Esophagus (tissue), 2 donors: ENCODE results near the gene TTPAL. TPM values are rescaled to one million over a fixed set of nuclear protein-coding genes. Genes with fewer than 3 reads are reported as not detected.
A peak's percentile ranks its signal among the peaks of the same experiment; 100 is the strongest.

Source experiments
- H3K27ac ChIP-seq, 2 donors: one replicate each; pipeline ENCODE4 v1.5.1; 2013; ENCODE audit warnings: low read depth in 2 of 2, mild to moderate bottlenecking in 2 of 2, inconsistent platforms in 1 of 2, low read length in 1 of 2, moderate library complexity in 1 of 2
- H3K27me3 ChIP-seq, 2 donors: one replicate each; pipeline ENCODE4 v1.6.1; 2013; ENCODE audit warnings: low read length in 2 of 2, control low read depth in 1 of 2, mild to moderate bottlenecking in 1 of 2; ENCODE audit not compliant: insufficient read depth in 2 of 2, control insufficient read depth in 1 of 2
- H3K36me3 ChIP-seq, 2 donors: one replicate each; pipeline ENCODE4 v1.6.1; 2013; ENCODE audit warnings: low read length in 1 of 2; ENCODE audit not compliant: control insufficient read depth in 2 of 2, insufficient read depth in 2 of 2
- H3K4me1 ChIP-seq, 2 donors: one replicate each; pipeline ENCODE4 v1.6.1; 2013; ENCODE audit warnings: low read length in 1 of 2; ENCODE audit not compliant: control insufficient read depth in 2 of 2, insufficient read depth in 2 of 2
- H3K4me3 ChIP-seq, 2 donors: one replicate each; pipeline ENCODE4 v1.5.1; 2013; ENCODE audit warnings: low read length in 2 of 2, mild to moderate bottlenecking in 2 of 2, low read depth in 1 of 2, moderate library complexity in 1 of 2
- H3K9me3 ChIP-seq, 2 donors: one replicate each; pipeline ENCODE4 v1.6.1; 2013; ENCODE audit warnings: mild to moderate bottlenecking in 2 of 2, low read depth in 1 of 2, low read length in 1 of 2, moderate library complexity in 1 of 2; ENCODE audit not compliant: control insufficient read depth in 2 of 2, insufficient read depth in 1 of 2
- WGBS, 2 donors: extraction: QIAGEN DNeasy Blood & Tissue Kit; methylation state at CpG; one replicate each; pipeline ENCODE4 v1.1.7; 2013; 5-methylcytosine and 5-hydroxymethylcytosine counted together
- polyA plus RNA-seq, 2 donors: library from polyadenylated mRNA; stranded (reverse); fragments of 200-250 nt; gene quantifications; one replicate each; pipeline ENCODE4 v1.2.3, GENCODE V29; 2013
- donor health status: healthy with polysubstance abuse.
- donor health status: Bipolar disorder and iron deficiency.

The TTPAL gene
- polyA plus RNA-seq, 2 donors = 3.1 to 5.0 TPM

DNA sequence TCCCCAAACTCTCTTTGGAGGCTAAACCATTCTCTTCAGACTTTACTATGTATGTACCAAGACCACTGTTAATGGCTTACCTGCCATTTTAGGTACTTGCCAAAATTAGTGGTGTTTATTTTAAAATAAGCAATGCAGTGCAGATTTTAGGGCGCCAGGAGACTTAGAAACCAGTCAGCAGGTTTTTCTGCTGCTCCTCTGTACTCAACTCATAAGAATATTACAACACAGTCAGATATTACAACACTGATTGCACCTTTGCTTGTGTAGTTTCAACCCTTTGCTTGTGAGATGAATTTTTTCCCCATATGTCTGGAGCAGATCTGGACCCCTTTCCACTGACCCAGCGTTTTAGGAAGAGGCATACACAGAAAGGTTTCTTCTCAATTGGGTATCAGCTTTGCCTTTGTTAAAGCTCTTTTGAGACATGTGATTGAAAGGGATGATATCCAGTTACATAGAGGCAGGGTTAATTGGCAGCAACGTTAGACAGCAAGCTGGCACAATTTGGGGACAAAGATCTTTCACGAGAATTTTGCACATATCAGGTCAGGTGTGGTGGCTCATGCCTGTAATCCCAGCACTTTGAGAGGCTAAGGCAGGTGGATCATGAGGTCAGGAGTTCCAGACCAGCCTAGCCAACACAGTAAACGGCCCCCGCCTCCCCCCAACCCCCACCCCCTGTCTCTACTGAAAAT, 6.2 kb downstream of the TTPAL start:
- peaks cover 3 to 10% of the 10 kb centered on the region in 2 donors for H3K36me3 ChIP-seq
- H3K4me3 ChIP-seq = no peak overlapping the region
- 72 to 75% methylated on average over 6 of the region's 6 CpGs for WGBS, 2 donors
- no peak overlapping the region for H3K27ac ChIP-seq
- H3K9me3 ChIP-seq = no peaks in the 10 kb centered on the region
- H3K27me3 ChIP-seq = no peaks in the 10 kb centered on the region
- no peaks in the 10 kb centered on the region for H3K4me1 ChIP-seq

GRCh38 chr20:44483112-44483511, 7.4 kb downstream of the TTPAL start:
- Histone ChIP-seq H3K27me3 (no peaks in the 10 kb centered on the region), H3K36me3 (peaks cover 5 to 10% of the 10 kb centered on the region in 2 donors), H3K4me1 (no peaks in the 10 kb centered on the region), H3K27ac (no peak overlapping the region), H3K9me3 (no peaks in the 10 kb centered on the region), H3K4me3 (no peak overlapping the region)
- whole genome bisulfite sequencing, 2 donors = 91 to 95% methylated on average over 5 of the region's 5 CpGs

GRCh38 chr20:44485078-44485829, 9.6 kb downstream of the TTPAL start:
- 78 to 88% methylated on average over 7 of the region's 7 CpGs for WGBS, 2 donors
- Histone ChIP-seq H3K4me1 (peaks cover 0 to 3% of the 10 kb centered on the region in 2 donors), H3K27me3 (no peaks in the 10 kb centered on the region), H3K4me3 (no peak overlapping the region), H3K36me3 (peaks cover 9 to 16% of the 10 kb centered on the region in 2 donors), H3K9me3 (no peaks in the 10 kb centered on the region), H3K27ac (no peak overlapping the region)

GRCh38 chr20:44485830-44486198, 10.1 kb downstream of the TTPAL start:
- WGBS, 2 donors = 73 to 79% methylated on average over 2 of the region's 2 CpGs
- Histone ChIP-seq H3K27me3 (no peaks in the 10 kb centered on the region), H3K9me3 (no peaks in the 10 kb centered on the region), H3K27ac (no peak overlapping the region), H3K4me3 (no peak overlapping the region), H3K36me3 (peaks cover 9 to 11% of the 10 kb centered on the region in 2 donors), H3K4me1 (peaks cover 0 to 3% of the 10 kb centered on the region in 2 donors)

DNA sequence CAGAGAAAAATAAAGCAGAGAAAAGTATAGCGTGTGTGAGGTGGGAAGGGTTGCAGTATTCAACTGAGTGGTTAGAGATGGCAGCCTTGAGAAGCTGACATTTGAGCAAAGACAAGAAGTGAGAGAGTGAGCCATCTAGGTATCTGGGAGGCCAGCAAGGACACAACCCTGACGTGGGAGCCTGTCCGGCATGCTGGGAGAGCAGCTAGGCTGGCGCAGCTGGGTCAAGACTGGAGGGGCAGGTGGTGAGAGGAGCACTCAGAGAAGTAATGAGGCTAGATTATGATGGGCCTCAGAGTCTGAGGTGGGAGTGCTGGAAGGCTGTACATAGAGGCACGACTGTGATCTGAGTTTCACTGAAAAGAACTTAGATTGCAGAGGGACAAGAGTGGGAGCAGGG, 12.9 kb downstream of the TTPAL start:
- peaks cover 0 to 5% of the 10 kb centered on the region in 2 donors for H3K4me1 ChIP-seq
- H3K27ac ChIP-seq = no peak overlapping the region
- no peak overlapping the region for H3K4me3 ChIP-seq
- H3K27me3 ChIP-seq = no peaks in the 10 kb centered on the region
- WGBS, 2 donors = 92 to 93% methylated on average over 5 of the region's 5 CpGs
- H3K9me3 ChIP-seq = no peaks in the 10 kb centered on the region
- peaks cover 9 to 12% of the 10 kb centered on the region in 2 donors for H3K36me3 ChIP-seq

DNA sequence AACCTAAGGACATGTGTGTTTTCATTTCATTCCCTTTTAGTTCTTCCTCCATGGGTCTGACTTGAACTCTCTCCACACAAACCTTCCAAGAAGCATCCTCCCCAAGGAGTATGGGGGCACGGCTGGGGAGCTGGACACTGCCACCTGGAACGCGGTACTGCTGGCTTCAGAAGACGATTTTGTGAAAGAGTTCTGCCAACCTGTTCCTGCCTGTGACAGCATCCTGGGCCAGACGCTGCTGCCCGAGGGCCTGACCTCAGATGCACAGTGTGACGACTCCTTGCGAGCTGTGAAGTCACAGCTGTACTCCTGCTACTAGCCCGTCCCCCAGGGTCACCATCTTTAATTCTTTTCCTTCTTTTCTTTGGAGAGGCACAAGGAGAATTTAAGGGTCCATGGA, 13.5 kb downstream of the TTPAL start:
- Histone ChIP-seq H3K27me3 (no peaks in the 10 kb centered on the region), H3K9me3 (no peaks in the 10 kb centered on the region), H3K4me3 (no peak overlapping the region), H3K36me3 (peaks cover 9 to 12% of the 10 kb centered on the region in 2 donors), H3K27ac (no peak overlapping the region), H3K4me1 (peaks cover 0 to 5% of the 10 kb centered on the region in 2 donors)
- 73 to 83% methylated on average over 9 of the region's 9 CpGs for WGBS, 2 donors

DNA sequence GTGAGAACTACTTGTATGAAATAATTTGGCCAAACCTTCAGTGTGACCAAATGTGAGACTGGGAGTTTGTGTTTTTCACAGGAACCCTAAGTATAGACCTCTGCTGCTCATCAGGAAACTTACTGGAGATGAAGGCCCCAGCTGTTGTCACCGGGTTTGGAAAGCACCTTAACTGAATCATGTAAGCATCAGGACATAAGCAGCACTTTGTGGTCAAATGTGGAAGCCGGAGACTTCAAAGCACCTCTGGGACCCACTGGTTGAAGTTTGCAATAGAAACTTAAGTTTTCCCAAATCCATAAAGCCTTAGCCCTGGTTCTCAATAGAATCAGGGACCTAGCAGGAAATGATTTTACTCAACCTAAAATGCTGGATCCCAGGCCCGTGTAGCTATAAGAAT, 14.3 kb downstream of the TTPAL start:
- peaks cover 6 to 17% of the 10 kb centered on the region in 2 donors for H3K36me3 ChIP-seq

GRCh38 chr20:44491635-44492395, 16.1 kb downstream of the TTPAL start:
- H3K4me1 ChIP-seq = peaks cover 0 to 7% of the 10 kb centered on the region in 2 donors
- peaks cover 6 to 18% of the 10 kb centered on the region in 2 donors for H3K36me3 ChIP-seq
- H3K4me3 ChIP-seq = no peak overlapping the region
- H3K27me3 ChIP-seq = no peaks in the 10 kb centered on the region
- H3K27ac ChIP-seq = peak overlapping the region; percentile 29 to 61
- WGBS, 2 donors = 64 to 66% methylated on average over 5 of the region's 5 CpGs
- H3K9me3 ChIP-seq = no peaks in the 10 kb centered on the region

More for the DNA sequence above, 14.3 kb downstream of the TTPAL start:
- Histone ChIP-seq H3K4me1 (peaks cover 0 to 7% of the 10 kb centered on the region in 2 donors), H3K4me3 (no peak overlapping the region), H3K9me3 (no peaks in the 10 kb centered on the region), H3K27ac (no peak overlapping the region), H3K27me3 (no peaks in the 10 kb centered on the region)
- 75 to 77% methylated on average over 3 of the region's 3 CpGs for WGBS, 2 donors

- H3K9me3 ChIP-seq = no peaks in the 10 kb centered on the region
- H3K27me3 ChIP-seq = no peaks in the 10 kb centered on the region
- peaks cover 0 to 5% of the 10 kb centered on the region in 2 donors for H3K4me1 ChIP-seq
- H3K4me3 ChIP-seq = no peak overlapping the region
- WGBS, 2 donors = 80 to 86% methylated on average over 1 of the region's 1 CpG
- H3K36me3 ChIP-seq = peaks cover 6 to 10% of the 10 kb centered on the region in 2 donors
- peak overlapping the region in 1 of 2 donors; percentile 42 for H3K27ac ChIP-seq
These were observed 18.6 kb downstream of the TTPAL start for GRCh38 chr20:44494266-44494665.
